ENCODE measurements around the gene USP47.
A peak's percentile ranks its signal among the peaks of the same experiment; 100 is the strongest.

Gene USP47

GRCh38 chr11:11971906-11972547 lies 130.3 kb downstream of the USP47 start:
- DNase-seq: peak; percentile 35
- H3K4me1 Mint-ChIP-seq: peaks cover 39% of the 10 kb centered on the region
- no peak overlapping the region for H3K27ac Mint-ChIP-seq
- no peaks in the 10 kb centered on the region for H3K9me3 Mint-ChIP-seq
- TF ChIP-seq CTCF (IDR thresholded peaks at IDR 0.05): no peak
- H3K4me3 Mint-ChIP-seq: no peak overlapping the region
- H3K27me3 Mint-ChIP-seq (ENCODE audit: low read depth, poor library complexity): no peaks in the 10 kb centered on the region
- no peaks in the 10 kb centered on the region for H3K36me3 Mint-ChIP-seq (ENCODE audit: low read depth)

GRCh38 chr11:11972730-11973341 lies 131.1 kb downstream of the USP47 start:
- Mint-ChIP-seq H3K27ac (no peak overlapping the region), H3K36me3 (ENCODE audit: low read depth) (no peaks in the 10 kb centered on the region), H3K27me3 (ENCODE audit: low read depth, poor library complexity) (no peaks in the 10 kb centered on the region), H3K4me1 (peaks cover 44% of the 10 kb centered on the region), H3K9me3 (no peaks in the 10 kb centered on the region), H3K4me3 (no peak overlapping the region)
- no peak for TF ChIP-seq CTCF (IDR thresholded peaks at IDR 0.05)
- no peak for DNase-seq

GRCh38 chr11:11973361-11973800 lies 131.6 kb downstream of the USP47 start:
- H3K27ac Mint-ChIP-seq: no peak overlapping the region
- no peaks in the 10 kb centered on the region for H3K36me3 Mint-ChIP-seq (ENCODE audit: low read depth)
- peaks cover 2% of the 10 kb centered on the region for H3K27me3 Mint-ChIP-seq (ENCODE audit: low read depth, poor library complexity)
- peaks cover 47% of the 10 kb centered on the region for H3K4me1 Mint-ChIP-seq
- no peak overlapping the region for H3K4me3 Mint-ChIP-seq
- no peak for DNase-seq
- no peaks in the 10 kb centered on the region for H3K9me3 Mint-ChIP-seq
- no peak for TF ChIP-seq CTCF (IDR thresholded peaks at IDR 0.05)

GRCh38 chr11:11973866-11974265 lies 132.1 kb downstream of the USP47 start:
- peaks cover 52% of the 10 kb centered on the region for H3K4me1 Mint-ChIP-seq
- H3K9me3 Mint-ChIP-seq: no peaks in the 10 kb centered on the region
- peaks cover 5% of the 10 kb centered on the region for H3K27me3 Mint-ChIP-seq (ENCODE audit: low read depth, poor library complexity)
- no peak for TF ChIP-seq CTCF (IDR thresholded peaks at IDR 0.05)
- H3K4me3 Mint-ChIP-seq: no peak overlapping the region
- no peak overlapping the region for H3K27ac Mint-ChIP-seq
- H3K36me3 Mint-ChIP-seq (ENCODE audit: low read depth): no peaks in the 10 kb centered on the region
- DNase-seq: no peak

- no peak for DNase-seq
- Mint-ChIP-seq H3K4me3 (no peak overlapping the region), H3K36me3 (ENCODE audit: low read depth) (no peaks in the 10 kb centered on the region), H3K27ac (no peak overlapping the region), H3K4me1 (peaks cover 56% of the 10 kb centered on the region), H3K27me3 (ENCODE audit: low read depth, poor library complexity) (peaks cover 5% of the 10 kb centered on the region), H3K9me3 (no peaks in the 10 kb centered on the region)
- TF ChIP-seq CTCF (IDR thresholded peaks at IDR 0.05): no peak
Measured at GRCh38 chr11:11975201-11976092, 133.7 kb downstream of the USP47 start.
